ENCODE data around the gene DDX1.
"Not testable (repeated sequence)": the region's sequence is repeated elsewhere in the genome, so short reads cannot be mapped to it uniquely, and the experiment has no call there.

Gene DDX1

GRCh38 chr2:15596350-15596749 lies 4.7 kb downstream of the DDX1 start:
- no peak for DNase-seq

DNA sequence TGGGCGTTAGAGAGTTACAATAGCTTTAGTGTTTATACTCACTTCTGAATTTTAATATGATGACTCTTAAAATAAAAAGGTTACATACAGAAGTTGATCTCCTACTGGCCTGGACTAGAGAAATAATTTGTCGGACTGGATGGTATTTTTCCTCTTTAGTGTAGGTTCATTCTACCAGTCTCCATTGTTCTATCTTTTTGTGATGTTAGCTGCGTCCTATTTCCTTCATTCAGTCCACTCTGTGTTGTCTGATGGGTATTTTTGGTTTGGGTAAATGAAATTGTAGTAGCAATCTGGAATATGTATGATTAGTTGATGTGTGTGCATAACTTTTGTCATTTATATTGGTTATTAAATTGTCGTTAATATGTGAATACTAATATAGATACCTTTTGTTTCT lies 5.3 kb downstream of the DDX1 start:
- DNase-seq, result no peak

DNA sequence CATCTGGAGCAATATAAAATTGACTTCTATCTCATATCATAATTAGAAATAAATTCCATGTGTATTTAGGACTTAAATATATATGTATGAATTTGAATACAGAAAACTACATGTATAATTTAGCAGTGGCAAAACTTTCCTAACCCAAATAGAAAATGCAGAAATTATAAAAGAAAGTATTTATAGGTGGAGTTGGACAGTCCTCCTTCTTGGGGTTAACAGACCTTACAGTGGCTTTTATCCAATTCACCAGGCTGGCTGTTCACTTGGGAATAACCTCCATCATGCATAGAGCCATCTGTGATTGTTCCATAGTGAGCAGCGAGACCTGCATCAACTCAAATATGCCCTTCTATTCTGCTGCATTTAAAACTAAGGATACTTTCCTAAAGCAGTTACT lies 8.3 kb downstream of the DDX1 start:
- no peak for DNase-seq

DNA sequence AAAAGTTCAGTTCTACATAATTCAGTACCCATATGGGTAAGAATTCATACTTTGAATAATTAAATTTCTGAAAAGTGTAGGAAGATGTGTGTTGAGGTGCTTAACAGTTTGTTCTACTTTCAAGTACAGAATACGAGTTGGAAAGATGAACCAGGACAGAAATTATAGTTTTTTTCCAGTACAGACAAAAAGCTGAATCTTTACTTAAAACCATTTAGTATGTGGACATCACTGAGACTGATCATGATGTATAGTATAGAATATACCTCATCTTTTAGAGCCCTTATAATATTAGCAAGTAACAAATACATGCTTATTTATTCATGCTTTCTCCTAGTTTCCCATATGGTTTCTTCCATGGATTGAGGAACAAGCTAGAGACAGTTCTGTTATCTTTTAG lies 10.0 kb downstream of the DDX1 start:
- no peak for DNase-seq

DNA sequence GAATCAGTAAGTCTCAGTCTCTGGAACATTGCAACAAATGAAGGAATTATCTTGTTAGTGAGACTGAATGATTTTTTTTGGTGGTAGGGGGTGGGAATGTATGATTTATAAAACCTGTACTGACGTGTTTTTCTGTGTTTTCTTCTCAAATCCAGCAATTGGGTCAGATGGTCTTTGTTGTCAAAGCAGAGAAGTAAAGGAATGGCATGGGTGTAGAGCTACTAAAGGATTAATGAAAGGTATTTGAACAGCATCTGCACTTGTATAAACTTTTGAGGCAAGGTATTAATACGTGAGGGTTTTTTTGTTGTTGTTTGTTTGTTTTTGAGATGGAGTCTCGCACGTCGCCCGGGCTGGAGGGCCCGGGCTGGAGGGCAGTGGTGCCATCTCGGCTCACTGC lies 10.7 kb downstream of the DDX1 start:
- no peak for DNase-seq

DNA sequence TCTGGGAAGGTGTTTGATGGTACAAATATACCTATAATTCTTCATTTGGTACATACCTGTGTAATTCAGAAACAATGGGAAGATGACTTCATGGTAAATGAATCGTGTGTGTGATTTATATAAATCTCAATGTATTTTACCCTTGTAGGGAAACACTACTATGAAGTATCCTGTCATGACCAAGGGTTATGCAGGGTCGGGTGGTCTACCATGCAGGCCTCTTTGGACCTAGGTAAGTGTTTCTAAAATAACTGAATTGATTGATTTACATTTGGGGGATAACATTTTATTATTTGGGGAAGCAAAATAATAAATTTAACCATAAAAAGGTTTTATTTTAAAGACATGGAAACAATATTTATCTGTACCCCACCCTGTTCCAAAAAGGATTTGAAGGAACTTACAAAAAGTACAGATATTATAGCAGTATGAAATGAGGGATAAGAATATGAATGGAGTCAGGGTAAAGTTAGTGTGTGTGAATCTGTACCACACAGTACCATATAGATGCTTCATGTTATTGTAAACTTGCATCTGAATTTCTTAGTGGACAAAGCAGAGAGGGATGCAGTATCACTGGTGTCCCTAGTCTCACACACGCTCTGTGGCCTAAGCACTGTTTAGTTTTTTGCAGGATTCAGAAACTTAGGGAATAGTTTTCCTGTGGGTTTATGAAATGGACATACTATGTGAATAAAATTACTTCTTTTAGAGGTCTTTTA lies 11.5 kb downstream of the DDX1 start:
- DNase-seq, result no peak

GRCh38 chr2:15603948-15604347 lies 12.3 kb downstream of the DDX1 start:
- no peak for DNase-seq

DNA sequence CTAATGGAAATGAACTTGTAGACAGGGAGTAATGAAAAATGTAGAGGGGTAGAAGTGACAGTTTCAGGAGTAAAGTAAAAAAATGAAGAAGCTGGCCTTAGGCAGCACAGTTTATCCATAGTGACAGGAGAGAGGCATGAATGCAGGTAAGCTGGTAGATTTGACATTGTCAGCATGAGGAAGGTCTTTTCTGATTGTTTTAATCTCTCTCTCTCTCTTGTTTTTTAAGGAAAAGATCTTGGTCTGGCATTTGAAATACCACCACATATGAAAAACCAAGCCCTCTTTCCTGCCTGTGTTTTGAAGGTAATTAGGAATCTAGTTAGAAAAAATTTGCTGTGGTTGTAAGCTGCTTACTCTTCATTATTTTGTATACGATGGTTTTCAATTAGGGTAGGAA lies 14.1 kb downstream of the DDX1 start:
- no peak for DNase-seq

GRCh38 chr2:15606481-15607441 lies 15.1 kb downstream of the DDX1 start:
- DNase-seq, result no peak

- DNase-seq, result no peak
Observed at GRCh38 chr2:15607709-15608391, 16.2 kb downstream of the DDX1 start.

- no peak for DNase-seq
Observed at GRCh38 chr2:15608392-15608761, 16.7 kb downstream of the DDX1 start.

DNA sequence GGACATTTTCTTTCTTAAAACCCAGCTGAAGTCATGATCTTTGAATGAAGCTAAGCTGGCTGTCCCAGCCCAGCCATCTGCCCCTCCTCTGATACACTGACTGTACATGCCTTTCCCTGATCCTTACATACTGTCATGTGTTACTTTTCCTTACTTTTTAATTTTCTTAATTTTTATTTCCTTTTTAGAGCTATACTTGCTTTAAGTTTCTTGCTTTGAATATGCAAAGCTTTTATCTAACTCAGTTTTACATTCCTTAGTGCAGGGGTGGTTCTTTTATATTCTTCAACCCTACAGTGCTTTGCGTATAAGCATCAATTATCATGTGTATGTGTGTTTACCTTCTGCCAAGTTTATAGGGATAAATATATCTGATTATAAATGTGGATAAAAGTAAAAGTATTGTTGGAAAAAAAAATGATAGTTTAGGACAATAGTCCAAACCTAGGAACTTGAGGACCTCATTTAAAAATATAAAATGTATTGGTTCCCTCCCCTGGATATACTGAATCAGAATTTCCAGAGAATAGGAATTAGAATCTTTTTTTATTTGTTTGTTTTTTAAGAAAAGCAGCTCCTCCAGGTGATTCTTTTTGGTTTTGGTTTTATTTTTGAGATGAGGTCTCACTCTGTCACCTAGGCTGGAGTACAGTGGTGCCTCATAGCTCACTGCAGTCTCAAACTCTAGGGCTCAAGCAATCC lies 17.8 kb downstream of the DDX1 start:
- DNase-seq, result no peak

DNA sequence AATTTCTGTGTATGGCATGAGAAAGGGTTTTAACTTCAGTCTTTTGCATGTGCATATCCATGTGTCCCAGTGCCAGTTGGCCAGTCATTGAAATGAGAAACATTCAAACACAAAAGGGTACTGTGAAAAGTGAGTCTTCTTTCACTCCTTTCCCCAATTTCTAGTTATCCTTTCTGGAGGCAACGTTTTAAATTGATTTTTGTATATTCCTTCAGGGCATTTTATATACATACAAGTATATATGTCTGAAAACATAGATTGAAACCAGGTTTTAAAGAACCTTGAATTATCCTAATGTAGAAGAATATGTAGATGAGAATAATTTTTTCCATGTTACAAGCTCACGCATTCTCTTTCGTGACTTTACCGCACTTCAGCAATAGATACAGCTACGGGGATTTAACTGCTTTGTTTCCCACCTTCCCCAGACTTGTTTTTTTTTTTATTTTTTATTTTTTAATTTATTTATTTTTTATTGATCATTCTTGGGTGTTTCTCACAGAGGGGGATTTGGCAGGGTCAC lies 18.8 kb downstream of the DDX1 start:
- DNase-seq, result no peak

GRCh38 chr2:15612101-15612500 lies 20.4 kb downstream of the DDX1 start:
- DNase-seq, result not testable (repeated sequence)

GRCh38 chr2:15613736-15614429 lies 22.2 kb downstream of the DDX1 start:
- no peak for DNase-seq

DNA sequence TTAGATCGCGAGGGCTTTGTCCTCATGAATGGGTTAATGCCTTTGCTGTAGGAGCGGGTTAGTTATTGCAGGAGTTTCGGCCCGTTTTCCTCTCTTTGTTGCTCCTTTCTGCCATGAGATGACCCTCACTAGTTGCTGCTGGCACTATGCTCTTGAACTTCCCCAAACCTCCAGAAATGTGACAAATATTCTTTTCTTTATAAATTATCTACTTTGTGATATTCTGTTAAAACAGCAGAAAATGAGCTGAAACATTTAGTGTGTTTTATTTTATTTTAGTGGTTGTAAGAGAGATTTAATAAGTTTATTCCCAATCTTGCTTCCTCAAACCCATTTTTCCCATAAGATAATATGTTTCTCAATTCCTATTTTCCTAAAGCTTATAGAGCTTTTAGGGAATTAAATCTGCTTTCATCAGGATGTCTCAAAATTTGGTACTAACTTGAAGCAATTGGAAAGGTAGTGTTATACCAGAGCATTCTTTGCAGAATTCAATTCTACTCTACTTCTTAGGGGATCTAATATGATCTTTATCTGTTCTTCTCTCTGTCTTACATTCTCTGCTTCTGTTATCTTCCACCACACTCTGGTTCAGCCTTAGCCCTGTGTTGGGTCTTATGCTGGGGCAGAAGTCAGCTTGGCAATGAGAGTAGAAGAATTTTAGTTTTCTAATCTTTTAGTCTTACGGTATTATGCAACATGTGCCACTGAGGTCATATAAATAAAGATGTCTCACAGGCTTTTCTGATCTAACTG lies 23.1 kb downstream of the DDX1 start:
- DNase-seq, result no peak

- no peak for DNase-seq
Observed at GRCh38 chr2:15615301-15615920, 23.7 kb downstream of the DDX1 start.

- DNase-seq, result no peak
Observed at GRCh38 chr2:15616429-15616828, 24.8 kb downstream of the DDX1 start.

- no peak for DNase-seq
Observed at GRCh38 chr2:15616850-15617777, 25.4 kb downstream of the DDX1 start.
